SK-N-SH treated with all-trans-retinoic acid at 6 μM for 48 hours (cell line): Measurements from ENCODE around the gene CYP11A1.

Source experiments
- ATAC-seq: fragments of 200-7000 bp; cut with Tn5 transposase; 3 replicates; pipeline ENCODE4 v1.9.1; 2020; ENCODE audit warnings: mild to moderate bottlenecking, moderate library complexity
- ARNTL ChIP-seq: fragments of 450-650 bp; formaldehyde crosslinking; IDR thresholded peaks from 2 replicates; pipeline ENCODE4 v1.5.0; 2020; ENCODE audit warnings: low read depth, mild to moderate bottlenecking, moderate library complexity, borderline replicate concordance
- CREB5 ChIP-seq: fragments of 250-450 bp; sonication (Bioruptor Pico); IDR thresholded peaks from 2 replicates; pipeline ENCODE4 v1.5.1; 2020; ENCODE audit warnings: low read depth, mild to moderate bottlenecking, moderate library complexity
- CSDC2 ChIP-seq: fragments of 250-450 bp; sonication (Bioruptor Pico); IDR thresholded peaks from 2 replicates; pipeline ENCODE4 v1.5.0; 2020; ENCODE audit warnings: mild to moderate bottlenecking, moderate library complexity
- CSRNP3 ChIP-seq: fragments of 250-450 bp; sonication (Bioruptor Pico); IDR thresholded peaks from 2 replicates; pipeline ENCODE4 v1.5.1; 2021; ENCODE audit warnings: mild to moderate bottlenecking, moderate library complexity
- ESRRG ChIP-seq: fragments of 250-450 bp; sonication (Bioruptor Pico); IDR thresholded peaks from 2 replicates; pipeline ENCODE4 v1.6.1; 2021; ENCODE audit warnings: mild to moderate bottlenecking
- GLIS3 ChIP-seq: fragments of 250-450 bp; sonication (Bioruptor Pico); IDR thresholded peaks from 2 replicates; pipeline ENCODE4 v1.5.0; 2020; ENCODE audit warnings: mild to moderate bottlenecking, moderate library complexity
- ISL1 ChIP-seq: fragments of 250-450 bp; sonication (Bioruptor Pico); IDR thresholded peaks from 2 replicates; pipeline ENCODE4 v2.1.2; 2022; ENCODE audit warnings: mild to moderate bottlenecking, moderate library complexity
- OSR1 ChIP-seq: fragments of 250-450 bp; sonication (Bioruptor Pico); IDR thresholded peaks from 2 replicates; pipeline ENCODE4 v1.8.0; 2022; ENCODE audit warnings: moderate library complexity, mild to moderate bottlenecking, inconsistent platforms
- PATZ1 ChIP-seq: fragments of 250-450 bp; sonication (Bioruptor Pico); IDR thresholded peaks from 2 replicates; pipeline ENCODE4 v1.8.0; 2020; ENCODE audit warnings: mild to moderate bottlenecking, moderate library complexity, borderline replicate concordance
- POU6F1 ChIP-seq: fragments of 250-450 bp; sonication (Bioruptor Pico); IDR thresholded peaks from 2 replicates; pipeline ENCODE4 v1.8.0; 2021; ENCODE audit warnings: low read depth, mild to moderate bottlenecking, moderate library complexity, borderline replicate concordance
- PPARA ChIP-seq: fragments of 250-450 bp; sonication (Bioruptor Pico); IDR thresholded peaks from 2 replicates; pipeline ENCODE4 v1.5.0; 2020; ENCODE audit warnings: mild to moderate bottlenecking, borderline replicate concordance
- RARB ChIP-seq: fragments of 250-450 bp; sonication (Bioruptor Pico); IDR thresholded peaks from 2 replicates; pipeline ENCODE4 v1.8.0; 2021; ENCODE audit warnings: mild to moderate bottlenecking, moderate library complexity
- SNAI2 ChIP-seq: fragments of 250-450 bp; sonication (Bioruptor Pico); IDR thresholded peaks from 2 replicates; pipeline ENCODE4 v1.5.0; 2020; ENCODE audit warnings: mild to moderate bottlenecking, moderate library complexity
- TCF4 ChIP-seq: fragments of 250-450 bp; sonication (Bioruptor Pico); IDR thresholded peaks from 2 replicates; pipeline ENCODE4 v1.8.0; 2021; ENCODE audit warnings: mild to moderate bottlenecking, moderate library complexity, borderline replicate concordance
- TOX ChIP-seq: fragments of 250-450 bp; sonication (Bioruptor Pico); IDR thresholded peaks from 2 replicates; pipeline ENCODE4 v1.8.0; 2021; ENCODE audit warnings: mild to moderate bottlenecking, moderate library complexity, borderline replicate concordance
- TSHZ2 ChIP-seq: fragments of 250-450 bp; sonication (Bioruptor Pico); IDR thresholded peaks from 2 replicates; pipeline ENCODE4 v1.5.0; 2020; ENCODE audit warnings: mild to moderate bottlenecking, moderate library complexity
- ZC3H10 ChIP-seq: fragments of 250-450 bp; sonication (Bioruptor Pico); IDR thresholded peaks from 2 replicates; pipeline ENCODE4 v1.5.1; 2021; ENCODE audit warnings: mild to moderate bottlenecking, moderate library complexity
- ZFP3 ChIP-seq: fragments of 250-450 bp; sonication (Bioruptor Pico); IDR thresholded peaks from 2 replicates; pipeline ENCODE4 v1.5.0; 2020; ENCODE audit warnings: mild to moderate bottlenecking, moderate library complexity
- ZFP30 ChIP-seq: fragments of 450-650 bp; formaldehyde crosslinking; IDR thresholded peaks from 2 replicates; pipeline ENCODE4 v1.5.0; 2022; ENCODE audit warnings: mild to moderate bottlenecking, moderate library complexity
- ZNF565 ChIP-seq: fragments of 450-650 bp; formaldehyde crosslinking; conservative IDR thresholded peaks from 2 replicates; pipeline ENCODE4 v1.5.0; 2020; ENCODE audit warnings: low read depth, mild to moderate bottlenecking, moderate library complexity
- ZNF70 ChIP-seq: fragments of 450-650 bp; formaldehyde crosslinking; IDR thresholded peaks from 2 replicates; pipeline ENCODE4 v1.5.0; 2020; ENCODE audit warnings: mild to moderate bottlenecking, moderate library complexity
- ZNF8 ChIP-seq: fragments of 450-650 bp; formaldehyde crosslinking; IDR thresholded peaks from 2 replicates; pipeline ENCODE4 v1.5.0; 2020; ENCODE audit warnings: mild to moderate bottlenecking, moderate library complexity

The CYP11A1 gene

GRCh38 chr15:74399511-74400312 lies 32.3 kb upstream of the CYP11A1 start:
- no peak for TF ChIP-seq CSRNP3 (CRISPR knock-in tag)
- no peak for TF ChIP-seq PATZ1 (CRISPR knock-in tag)
- no peak for TF ChIP-seq ESRRG
- TF ChIP-seq CREB5 (CRISPR knock-in tag) = no peak
- TF ChIP-seq ZNF565 (CRISPR knock-in tag) = no peak
- no peak for TF ChIP-seq PPARA (CRISPR knock-in tag)
- TF ChIP-seq OSR1 (CRISPR knock-in tag) = no peak
- no peak for TF ChIP-seq ZC3H10 (CRISPR knock-in tag)
- no peak for TF ChIP-seq SNAI2 (CRISPR knock-in tag)
- TF ChIP-seq TSHZ2 (CRISPR knock-in tag) = no peak
- TF ChIP-seq ISL1 (CRISPR knock-in tag) = no peak
- no peak for TF ChIP-seq TCF4 (CRISPR knock-in tag)
- TF ChIP-seq ARNTL (CRISPR knock-in tag) = no peak
- TF ChIP-seq ZFP30 (CRISPR knock-in tag) = no peak
- TF ChIP-seq ZFP3 = no peak
- TF ChIP-seq TOX (CRISPR knock-in tag) = no peak
- TF ChIP-seq GLIS3 (CRISPR knock-in tag) = no peak
- TF ChIP-seq CSDC2 (CRISPR knock-in tag) = no peak
- no peak for TF ChIP-seq RARB

GRCh38 chr15:74399100-74399499 lies 31.7 kb upstream of the CYP11A1 start:
- no peak for ATAC-seq
- TF ChIP-seq CSDC2 (CRISPR knock-in tag) (no peak), ZNF70 (CRISPR knock-in tag) (no peak), ZNF8 (CRISPR knock-in tag) (no peak), PPARA (CRISPR knock-in tag) (no peak), SNAI2 (CRISPR knock-in tag) (no peak), ARNTL (CRISPR knock-in tag) (no peak)

More at GRCh38 chr15:74399511-74400312, 32.3 kb upstream of the CYP11A1 start:
- no peak for ATAC-seq

- TF ChIP-seq ZFP3 = no peak
- no peak for TF ChIP-seq RARB
- no peak for TF ChIP-seq POU6F1
- TF ChIP-seq CREB5 (CRISPR knock-in tag) = no peak
- TF ChIP-seq PATZ1 (CRISPR knock-in tag) = no peak
- TF ChIP-seq CSDC2 (CRISPR knock-in tag) = no peak
- TF ChIP-seq, all 23 proteins: peak for 0
- no peak for ATAC-seq
These were observed 30.7 kb upstream of the CYP11A1 start for GRCh38 chr15:74398183-74398582.
